Measurements from ENCODE around the gene ANKS1B.

- TF ChIP-seq EP300 (IDR thresholded peaks at IDR 0.05) (no peak), POLR2A (IDR thresholded peaks at IDR 0.05) (no peak), CTCF (IDR thresholded peaks at IDR 0.05) (no peak), POLR2AphosphoS5 (IDR thresholded peaks at IDR 0.05) (no peak)
These were observed 964.9 kb downstream of the ANKS1B start for GRCh38 chr12:99019798-99020197.

Measured in suprapubic skin (tissue), 4 donors.